OCI-LY1 (cell line): ENCODE data around the gene CMC2.

Experiments
- CTCF ChIP-seq: fragments of 200-600 bp; sonication (generic), shearing (Covaris generic); IDR thresholded peaks from 2 replicates; pipeline ENCODE4 v1.5.1; 2017; ENCODE audit warnings: mild to moderate bottlenecking, antibody characterized with exemption, low read length, moderate library complexity, mixed read lengths
- EZH2 ChIP-seq: fragments of 200-600 bp; sonication (generic), shearing (Covaris generic); IDR thresholded peaks from 2 replicates; pipeline ENCODE4 v1.8.0; 2017; ENCODE audit warnings: borderline replicate concordance, mixed run types, mild to moderate bottlenecking, antibody characterized with exemption, low read length, moderate library complexity, mixed read lengths

- TF ChIP-seq CTCF = no peak
- no peak for TF ChIP-seq EZH2
Measured at GRCh38 chr16:81005610-81006161, 999 bp downstream of the CMC2 start.
